HG03175 (cell line): Measurements from ENCODE around the gene CPEB1.

Experiments
- ATAC-seq: cut with Tn5 transposase; IDR thresholded peaks from one replicate; pipeline ENCODE4 v1.9.1; 2021; ENCODE audit warnings: mild to moderate bottlenecking, moderate library complexity; ENCODE audit not compliant: unreplicated experiment

The CPEB1 gene

DNA sequence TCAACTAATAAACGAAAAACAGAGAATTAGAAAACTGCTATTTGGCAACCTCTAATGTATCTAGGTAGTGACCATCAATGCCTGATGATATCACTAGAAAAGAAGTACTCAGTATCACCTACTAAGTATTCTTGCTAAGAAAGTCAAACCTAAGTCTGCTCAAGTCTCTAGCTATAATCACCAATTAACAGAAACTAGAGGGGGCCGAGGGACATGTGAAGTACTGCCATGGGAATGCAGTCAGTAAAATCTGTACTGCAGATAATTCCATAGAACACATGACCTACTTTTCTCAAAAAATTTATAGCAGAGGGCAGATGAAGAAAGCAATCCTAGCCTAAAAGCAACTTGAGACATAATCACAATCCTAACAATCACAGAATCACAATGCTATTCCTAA is 51.4 kb downstream of the CPEB1 start:
- ATAC-seq, result no peak

- no peak for ATAC-seq
Measured at GRCh38 chr15:82595203-82595602, 52.0 kb downstream of the CPEB1 start.

DNA sequence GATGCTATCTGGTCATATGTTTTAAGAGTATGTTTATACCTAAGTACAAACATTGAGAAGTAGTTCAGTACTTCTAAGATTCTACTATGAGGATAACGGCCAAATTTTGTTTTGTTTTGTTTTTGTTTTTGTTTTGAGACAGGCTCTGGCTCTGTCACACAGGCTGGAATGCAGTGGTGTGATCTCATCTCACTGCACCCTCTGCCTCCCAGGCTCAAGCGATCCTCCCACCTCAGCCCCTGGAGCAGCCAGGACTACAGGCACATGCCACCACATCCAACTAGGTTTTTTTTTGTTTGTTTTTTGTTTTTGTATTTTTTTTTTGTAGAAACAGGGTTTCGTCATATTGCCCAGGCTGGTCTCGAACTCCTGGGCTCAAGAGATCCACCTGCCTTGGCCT is 59.4 kb downstream of the CPEB1 start:
- no peak for ATAC-seq

DNA sequence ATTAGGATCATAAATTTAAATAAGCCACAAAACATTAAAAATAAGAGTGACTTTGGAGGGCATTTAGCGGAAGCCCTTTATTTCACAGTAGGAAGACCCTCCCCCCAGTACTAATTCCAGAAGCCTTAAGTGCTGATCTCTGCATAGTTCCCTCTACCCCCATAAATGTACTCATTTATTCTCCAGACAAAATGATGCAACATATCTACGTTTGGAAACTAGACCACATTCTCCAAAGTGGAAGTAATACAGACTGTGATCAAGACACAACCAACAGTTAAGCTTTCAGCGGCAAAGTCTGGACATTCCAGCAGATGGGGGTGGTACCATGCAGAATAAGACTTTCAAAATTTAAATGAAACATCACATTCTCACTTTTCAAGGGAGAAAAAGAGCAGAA is 62.1 kb downstream of the CPEB1 start:
- ATAC-seq, result no peak

DNA sequence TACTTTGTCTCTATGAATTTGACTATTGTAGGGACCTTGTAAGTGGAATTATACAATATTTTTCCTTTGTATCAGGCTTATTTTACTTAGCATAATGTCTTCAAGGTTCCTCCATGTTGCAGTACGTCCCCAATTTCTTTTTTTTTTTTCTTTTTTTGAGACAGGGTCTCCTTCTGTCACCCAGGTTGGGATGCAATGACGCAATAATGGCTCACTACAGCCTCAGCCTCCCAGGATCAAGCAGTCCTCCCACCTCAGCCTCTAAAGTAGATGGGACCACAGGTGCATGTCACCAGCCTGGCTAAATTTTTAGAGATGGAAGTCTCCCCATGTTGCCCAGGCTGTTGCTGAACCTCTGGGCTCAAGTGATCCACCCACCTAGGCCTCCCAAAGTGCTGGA is 66.5 kb downstream of the CPEB1 start:
- ATAC-seq, result no peak

DNA sequence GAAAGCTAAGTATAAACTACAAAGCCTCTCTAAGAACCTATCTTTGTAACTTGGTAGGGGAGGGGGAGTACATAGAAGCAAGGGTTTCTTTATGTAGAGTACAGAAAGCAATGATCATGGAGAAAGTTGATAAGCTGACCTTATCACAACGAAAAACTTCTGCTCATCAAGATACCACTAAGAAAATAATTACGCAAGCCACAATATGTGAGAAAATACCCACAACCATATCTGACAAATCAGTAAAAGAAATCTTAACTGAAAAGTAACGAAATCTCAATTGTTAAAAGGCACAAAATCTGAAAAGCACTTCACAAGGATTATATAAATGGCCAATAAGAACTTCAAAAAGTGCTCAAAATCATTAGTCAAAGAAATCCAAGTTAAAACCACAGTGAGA is 71.8 kb downstream of the CPEB1 start:
- no peak for ATAC-seq

- ATAC-seq, result no peak
Measured at GRCh38 chr15:82572986-82573385, 74.2 kb downstream of the CPEB1 start.

GRCh38 chr15:82572311-82572710 is 74.9 kb downstream of the CPEB1 start:
- no peak for ATAC-seq

- no peak for ATAC-seq
Measured at GRCh38 chr15:82571722-82572222, 75.4 kb downstream of the CPEB1 start.

DNA sequence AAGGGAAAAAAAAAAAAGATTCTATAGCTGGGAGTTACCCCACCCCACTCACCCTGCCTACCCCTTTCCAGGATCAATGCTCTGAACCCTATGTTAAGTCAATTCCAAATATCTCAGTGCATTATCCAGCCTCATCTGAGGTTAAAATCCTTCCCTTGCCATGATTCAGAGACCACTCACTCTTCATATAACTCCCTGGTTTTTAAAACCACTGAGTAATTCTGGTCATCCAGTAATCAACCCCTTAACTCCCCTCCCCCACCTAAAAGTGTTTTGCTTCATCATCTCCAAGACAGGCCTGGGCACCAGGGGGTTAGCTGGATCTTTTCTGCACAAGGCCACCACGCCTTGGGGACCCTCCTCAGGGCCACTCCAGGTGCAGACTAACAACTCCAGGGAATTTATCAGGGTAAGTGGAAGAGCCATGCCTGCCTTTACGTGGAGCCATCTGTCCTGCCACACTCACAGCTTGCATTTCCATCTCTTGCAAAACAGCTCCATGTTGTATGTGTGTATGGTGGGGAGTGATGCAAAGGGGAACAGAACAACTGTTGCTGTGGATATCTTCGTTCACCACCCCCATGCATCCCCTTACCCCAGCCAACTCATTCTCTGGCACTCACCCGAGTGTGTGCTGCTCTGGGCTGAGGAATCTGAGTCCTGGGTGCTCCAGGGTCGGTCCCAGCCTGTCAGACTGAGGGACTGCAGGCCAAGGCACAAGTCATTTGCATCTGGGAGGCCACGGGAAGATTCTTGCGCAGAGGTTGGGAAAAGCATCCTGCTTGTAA is 76.2 kb downstream of the CPEB1 start:
- no peak for ATAC-seq

DNA sequence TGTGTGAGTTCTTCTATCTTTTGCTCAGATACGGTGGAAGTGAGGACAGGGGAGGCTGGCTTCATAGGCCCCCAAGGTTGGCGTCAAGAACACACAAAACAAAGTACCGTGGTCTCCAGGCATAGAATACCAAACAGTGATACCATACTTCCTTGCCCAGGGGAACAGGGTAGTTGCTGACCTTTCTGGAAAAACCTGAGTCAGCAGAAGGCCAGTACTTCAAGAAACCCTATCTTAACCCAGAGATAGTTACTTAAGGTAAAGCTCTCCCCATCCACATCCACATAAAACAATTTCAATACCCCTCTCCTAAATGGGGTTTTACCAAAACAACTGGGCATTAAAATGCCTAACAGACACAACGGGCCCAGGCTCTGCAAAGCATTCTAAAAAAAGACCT is 77.3 kb downstream of the CPEB1 start:
- no peak for ATAC-seq

DNA sequence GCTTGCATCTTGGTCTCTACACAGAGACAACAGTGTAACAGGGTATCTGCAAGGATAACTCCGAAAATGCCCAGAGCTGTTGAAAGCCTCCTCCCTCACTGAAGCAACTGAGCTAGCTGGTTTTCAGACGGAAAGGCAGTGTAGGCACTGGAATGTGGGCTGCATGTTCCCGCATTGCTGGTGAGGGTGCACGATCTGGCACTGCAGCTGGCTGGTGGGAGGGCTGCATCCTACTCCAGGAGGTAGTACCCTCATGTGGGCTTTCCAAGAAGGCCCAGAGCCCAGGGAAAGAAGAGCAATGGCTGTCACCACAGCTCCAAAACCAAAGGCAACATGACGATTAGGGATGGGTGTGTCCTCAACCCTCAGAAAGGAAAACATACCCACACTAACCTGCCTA is 78.2 kb downstream of the CPEB1 start:
- ATAC-seq, result no peak

DNA sequence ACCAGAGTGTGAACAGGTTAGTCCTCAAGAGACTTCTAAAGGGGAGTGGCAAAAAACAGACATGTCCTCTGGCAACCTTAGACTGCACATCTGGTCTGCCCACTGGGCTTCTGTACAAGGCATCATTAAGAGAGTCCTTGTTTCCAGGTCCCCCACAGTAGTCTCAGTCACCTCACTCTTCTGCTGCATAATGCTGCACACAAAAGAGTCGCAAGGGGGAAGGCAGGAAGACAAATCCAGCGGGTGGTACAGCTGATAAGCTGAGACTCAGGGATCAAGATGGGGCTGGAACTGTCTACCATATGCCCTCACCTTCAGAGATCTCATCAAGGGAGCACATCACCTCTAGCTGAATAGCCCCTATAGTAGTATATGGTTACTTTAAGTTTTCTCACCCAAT is 79.5 kb downstream of the CPEB1 start:
- ATAC-seq, result no peak

- ATAC-seq, result no peak
Measured at GRCh38 chr15:82566690-82567089, 80.5 kb downstream of the CPEB1 start.

GRCh38 chr15:82558502-82558901 is 88.7 kb downstream of the CPEB1 start:
- ATAC-seq, result no peak

GRCh38 chr15:82556315-82557035 is 90.7 kb downstream of the CPEB1 start:
- no peak for ATAC-seq

GRCh38 chr15:82554849-82555248 is 92.3 kb downstream of the CPEB1 start:
- no peak for ATAC-seq

DNA sequence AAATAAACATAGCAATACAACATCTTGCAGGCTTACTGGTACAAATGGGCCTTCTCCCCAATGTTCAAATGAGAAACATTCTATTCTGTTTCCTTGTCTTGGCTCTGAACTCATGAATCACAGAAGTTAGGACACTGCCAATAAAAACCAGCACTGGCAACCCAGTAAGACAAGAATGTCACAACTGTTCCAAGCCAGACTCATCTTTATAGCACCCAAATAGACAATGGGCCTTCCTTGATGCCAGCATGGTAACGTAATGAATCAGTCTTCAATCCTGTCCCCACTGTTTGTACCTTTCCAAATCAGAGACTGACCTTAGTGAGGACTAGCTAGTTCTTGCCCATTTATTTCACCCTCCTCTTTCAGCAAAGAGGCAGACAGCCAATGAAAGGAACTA is 92.8 kb downstream of the CPEB1 start:
- no peak for ATAC-seq

GRCh38 chr15:82553846-82554245 is 93.3 kb downstream of the CPEB1 start:
- ATAC-seq, result no peak

GRCh38 chr15:82552861-82553260 is 94.3 kb downstream of the CPEB1 start:
- ATAC-seq, result no peak

DNA sequence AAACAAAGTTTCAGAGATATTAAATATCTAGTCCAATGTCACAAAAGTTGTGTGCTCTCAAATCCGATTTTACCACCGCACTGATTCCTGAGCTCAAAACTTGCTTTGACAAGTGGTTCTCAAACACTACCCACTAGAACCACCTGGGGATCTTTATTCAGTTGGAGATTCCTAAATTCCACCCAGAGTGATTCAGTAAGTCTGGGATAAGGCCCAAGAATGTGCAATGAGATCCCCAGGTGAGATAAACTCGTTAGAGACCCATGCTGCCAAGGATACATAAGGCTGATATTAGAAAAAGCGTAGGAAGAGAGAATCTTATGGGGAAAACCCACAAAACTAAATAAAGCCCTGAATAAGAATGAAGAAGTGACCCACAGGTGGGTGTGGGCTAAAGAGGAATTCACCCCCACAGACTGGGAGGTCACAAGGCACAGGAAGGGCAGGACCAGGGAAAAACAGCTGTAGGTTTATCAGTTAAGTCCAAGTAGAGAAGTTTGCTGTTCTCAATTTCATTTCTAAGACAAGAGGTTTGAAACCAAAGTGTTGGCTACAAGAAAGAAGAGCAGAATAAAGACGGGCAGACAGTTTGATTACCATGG is 95.4 kb downstream of the CPEB1 start:
- no peak for ATAC-seq

- no peak for ATAC-seq
Measured at GRCh38 chr15:82549199-82549665, 97.9 kb downstream of the CPEB1 start.
